ENCODE measurements around the gene AP4E1.

DNA sequence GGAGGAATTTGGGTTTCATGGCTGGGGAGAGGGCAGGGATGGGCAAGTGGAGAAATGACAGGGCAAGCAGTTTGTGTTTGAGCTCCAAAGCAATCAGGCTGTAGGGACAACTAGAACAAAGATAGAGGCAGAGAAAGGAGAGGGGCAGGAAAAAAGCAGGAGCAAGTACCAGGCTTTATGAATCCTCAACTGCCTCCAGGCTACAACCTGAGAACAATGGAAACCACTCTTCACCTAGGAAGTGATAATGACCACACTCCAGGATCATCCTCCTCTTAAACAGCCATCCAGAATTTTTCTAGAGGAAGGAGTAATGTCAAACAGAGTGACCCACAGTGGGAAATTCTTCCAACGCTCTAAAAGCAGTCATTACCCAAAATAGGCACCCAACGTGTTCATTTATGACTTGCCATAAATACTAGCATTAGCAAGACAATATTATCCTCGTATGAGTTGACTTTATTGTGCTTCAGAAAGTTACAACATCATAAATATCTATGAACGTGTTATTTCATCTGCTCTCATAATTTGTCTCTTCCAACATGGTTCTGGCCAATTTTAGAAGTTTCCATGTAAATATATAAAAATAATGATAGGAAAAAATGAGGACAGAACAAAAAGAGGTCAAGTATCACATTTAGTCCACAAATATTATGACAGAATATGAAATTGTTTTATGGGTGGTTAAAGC is 135.7 kb downstream of the AP4E1 start:
- TF ChIP-seq, protein P1, sequence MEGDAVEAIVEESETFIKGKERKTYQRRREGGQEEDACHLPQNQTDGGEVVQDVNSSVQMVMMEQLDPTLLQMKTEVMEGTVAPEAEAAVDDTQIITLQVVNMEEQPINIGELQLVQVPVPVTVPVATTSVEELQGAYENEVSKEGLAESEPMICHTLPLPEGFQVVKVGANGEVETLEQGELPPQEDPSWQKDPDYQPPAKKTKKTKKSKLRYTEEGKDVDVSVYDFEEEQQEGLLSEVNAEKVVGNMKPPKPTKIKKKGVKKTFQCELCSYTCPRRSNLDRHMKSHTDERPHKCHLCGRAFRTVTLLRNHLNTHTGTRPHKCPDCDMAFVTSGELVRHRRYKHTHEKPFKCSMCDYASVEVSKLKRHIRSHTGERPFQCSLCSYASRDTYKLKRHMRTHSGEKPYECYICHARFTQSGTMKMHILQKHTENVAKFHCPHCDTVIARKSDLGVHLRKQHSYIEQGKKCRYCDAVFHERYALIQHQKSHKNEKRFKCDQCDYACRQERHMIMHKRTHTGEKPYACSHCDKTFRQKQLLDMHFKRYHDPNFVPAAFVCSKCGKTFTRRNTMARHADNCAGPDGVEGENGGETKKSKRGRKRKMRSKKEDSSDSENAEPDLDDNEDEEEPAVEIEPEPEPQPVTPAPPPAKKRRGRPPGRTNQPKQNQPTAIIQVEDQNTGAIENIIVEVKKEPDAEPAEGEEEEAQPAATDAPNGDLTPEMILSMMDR (IDR thresholded peaks at IDR 0.05; ENCODE audit: low read length): no peak
- TF ChIP-seq EZH2 (optimal IDR thresholded peaks at IDR 0.05; ENCODE audit: low read depth, low read length) (no peak), EZH2phosphoT487 (IDR thresholded peaks at IDR 0.05; ENCODE audit: low read length) (no peak)

Measured in MM.1S (cell line).